Endodermal cell (in vitro differentiated cells): ENCODE results near the gene SCGB1A1. TPM values are rescaled to one million over a fixed set of nuclear protein-coding genes. Genes with fewer than 3 reads are reported as not detected.

Source experiments
- DNase-seq: peaks from one replicate; pipeline ENCODE4 v3.0.0-alpha.2; 2017
- H3K27ac ChIP-seq: 2 replicates; pipeline ENCODE4 v1.5.1; 2013; ENCODE audit warnings: mild to moderate bottlenecking, low read depth, low read length, moderate library complexity
- H3K27me3 ChIP-seq: 2 replicates; pipeline ENCODE4 v1.6.1; 2013; ENCODE audit warnings: mild to moderate bottlenecking, low read length, moderate library complexity; ENCODE audit not compliant: insufficient read depth, control insufficient read depth, poor library complexity, severe bottlenecking
- H3K36me3 ChIP-seq: 2 replicates; pipeline ENCODE4 v1.7.0; 2013; ENCODE audit warnings: mild to moderate bottlenecking, low read length, moderate library complexity; ENCODE audit not compliant: control insufficient read depth, insufficient read depth
- H3K4me1 ChIP-seq: one replicate; pipeline ENCODE4 v1.7.0; 2013; ENCODE audit warnings: low read length; ENCODE audit not compliant: control insufficient read depth, insufficient read depth
- H3K4me3 ChIP-seq: 2 replicates; pipeline ENCODE4 v1.5.1; 2013; ENCODE audit warnings: mild to moderate bottlenecking, low read length, moderate library complexity
- H3K9ac ChIP-seq: 2 replicates; pipeline ENCODE4 v1.6.1; 2013; ENCODE audit warnings: mild to moderate bottlenecking, low read length, moderate library complexity; ENCODE audit not compliant: poor library complexity, severe bottlenecking; ENCODE audit errors: extremely low read depth
- H3K9me3 ChIP-seq: 2 replicates; pipeline ENCODE4 v1.6.1; 2013; ENCODE audit warnings: mild to moderate bottlenecking, low read length, moderate library complexity; ENCODE audit not compliant: control insufficient read depth
- H3K27ac Mint-ChIP-seq: 2 replicates; pipeline ENCODE4 v1.8.0; 2020; ENCODE audit warnings: mixed read lengths
- H3K27me3 Mint-ChIP-seq: 2 replicates; pipeline ENCODE4 v1.8.0; 2021; ENCODE audit warnings: mild to moderate bottlenecking, mixed read lengths; ENCODE audit not compliant: insufficient read depth
- H3K36me3 Mint-ChIP-seq: 2 replicates; pipeline ENCODE4 v1.8.0; 2020; ENCODE audit warnings: low read depth, mixed read lengths
- H3K4me1 Mint-ChIP-seq: 2 replicates; pipeline ENCODE4 v1.8.0; 2020; ENCODE audit warnings: mixed read lengths
- H3K4me3 Mint-ChIP-seq: 2 replicates; pipeline ENCODE4 v1.8.0; 2020; ENCODE audit warnings: mild to moderate bottlenecking, moderate library complexity, mixed read lengths
- H3K9me3 Mint-ChIP-seq: 2 replicates; pipeline ENCODE4 v1.8.0; 2020; ENCODE audit warnings: mild to moderate bottlenecking, mixed read lengths
- WGBS, 2 experiments: methylation state at CpG; one replicate each; pipeline versions ENCODE4 v1.1.5 to v1.1.7; 2013; ENCODE audit warnings: missing lambda C conversion rate in 2 of 2, mixed read lengths in 1 of 2; ENCODE audit not compliant: insufficient coverage in 1 of 2, insufficient read length in 1 of 2; 5-methylcytosine and 5-hydroxymethylcytosine counted together
- total RNA-seq, 2 donors: library from RNA; stranded (reverse); fragmentation: NEBNext Ultra II Directional in 1 of 2; extraction: Animal tissue kit (Norgen Biotek cat#: 25700) in 1 of 2; gene quantifications; 2 replicates in 1 of 2; 3 replicates in 1 of 2; pipeline ENCODE4 v1.2.1, GENCODE V29; 2021
- TF ChIP-seq, protein P1 (sequence below): fragments of 200-600 bp; sonication (generic); conservative IDR thresholded peaks from 2 replicates; pipeline ENCODE4 v1.5.0; 2021; ENCODE audit warnings: antibody characterized with exemption, mild to moderate bottlenecking

Gene SCGB1A1
- total RNA-seq, 2 donors from 2014 or later = not detected

DNA sequence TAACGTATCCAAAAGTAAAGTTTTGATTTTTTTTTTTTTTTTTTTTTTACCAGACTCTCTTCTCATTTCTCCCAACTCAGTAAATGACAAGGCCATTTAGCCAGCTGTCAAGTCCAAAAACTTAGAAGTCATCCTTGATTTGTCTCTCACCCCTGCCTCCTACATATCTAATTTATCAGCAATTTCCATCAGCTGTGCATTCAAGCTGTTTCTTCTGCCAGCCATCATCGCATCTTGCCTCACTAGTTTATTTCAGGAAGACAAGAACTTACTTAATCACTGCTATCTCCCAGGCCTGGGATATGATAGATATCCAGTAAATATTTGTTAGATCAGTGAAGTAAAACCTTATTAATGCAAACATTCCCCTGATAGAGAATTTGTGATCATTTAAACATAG lies 47.6 kb downstream of the SCGB1A1 start:
- H3K4me1 Mint-ChIP-seq = peaks cover 18% of the 10 kb centered on the region

DNA sequence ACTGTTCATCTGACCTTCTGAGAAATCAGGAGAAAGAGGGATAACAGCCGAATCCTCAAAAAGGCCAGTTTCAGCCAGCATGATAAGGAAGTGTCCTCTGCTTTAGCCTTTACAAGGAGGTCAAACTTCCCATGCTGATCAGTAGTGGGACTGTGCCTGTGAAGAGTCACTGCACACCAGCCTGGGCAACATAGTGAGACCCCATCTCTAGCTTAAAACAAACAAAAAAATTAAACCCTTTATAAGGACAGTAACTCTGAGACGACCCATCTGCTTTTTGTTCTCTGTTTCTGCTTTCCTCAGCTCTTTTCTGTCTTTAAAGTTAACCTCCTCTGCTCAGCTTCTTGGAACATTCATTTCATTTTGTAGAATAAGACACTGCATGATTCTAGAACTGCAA lies 49.7 kb downstream of the SCGB1A1 start:
- WGBS, 2 experiments = 87 to 94% methylated on average over 2 of the region's 2 CpGs
- TF ChIP-seq, protein P1, sequence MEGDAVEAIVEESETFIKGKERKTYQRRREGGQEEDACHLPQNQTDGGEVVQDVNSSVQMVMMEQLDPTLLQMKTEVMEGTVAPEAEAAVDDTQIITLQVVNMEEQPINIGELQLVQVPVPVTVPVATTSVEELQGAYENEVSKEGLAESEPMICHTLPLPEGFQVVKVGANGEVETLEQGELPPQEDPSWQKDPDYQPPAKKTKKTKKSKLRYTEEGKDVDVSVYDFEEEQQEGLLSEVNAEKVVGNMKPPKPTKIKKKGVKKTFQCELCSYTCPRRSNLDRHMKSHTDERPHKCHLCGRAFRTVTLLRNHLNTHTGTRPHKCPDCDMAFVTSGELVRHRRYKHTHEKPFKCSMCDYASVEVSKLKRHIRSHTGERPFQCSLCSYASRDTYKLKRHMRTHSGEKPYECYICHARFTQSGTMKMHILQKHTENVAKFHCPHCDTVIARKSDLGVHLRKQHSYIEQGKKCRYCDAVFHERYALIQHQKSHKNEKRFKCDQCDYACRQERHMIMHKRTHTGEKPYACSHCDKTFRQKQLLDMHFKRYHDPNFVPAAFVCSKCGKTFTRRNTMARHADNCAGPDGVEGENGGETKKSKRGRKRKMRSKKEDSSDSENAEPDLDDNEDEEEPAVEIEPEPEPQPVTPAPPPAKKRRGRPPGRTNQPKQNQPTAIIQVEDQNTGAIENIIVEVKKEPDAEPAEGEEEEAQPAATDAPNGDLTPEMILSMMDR = no peak
- H3K9me3 Mint-ChIP-seq = no peaks in the 10 kb centered on the region
- no peaks in the 10 kb centered on the region for H3K4me1 ChIP-seq
- peaks cover 11% of the 10 kb centered on the region for H3K4me1 Mint-ChIP-seq
- H3K27ac Mint-ChIP-seq = no peak overlapping the region
- H3K9me3 ChIP-seq = no peaks in the 10 kb centered on the region
- H3K36me3 ChIP-seq = no peaks in the 10 kb centered on the region
- H3K4me3 Mint-ChIP-seq = no peak overlapping the region
- H3K27me3 ChIP-seq = no peaks in the 10 kb centered on the region
- no peaks in the 10 kb centered on the region for H3K36me3 Mint-ChIP-seq
- no peaks in the 10 kb centered on the region for H3K27me3 Mint-ChIP-seq
- H3K4me3 ChIP-seq = no peak overlapping the region
- no peak for DNase-seq
- H3K27ac ChIP-seq = no peak overlapping the region
- H3K9ac ChIP-seq = no peak overlapping the region

More for the DNA sequence above, 47.6 kb downstream of the SCGB1A1 start:
- no peak overlapping the region for H3K9ac ChIP-seq
- H3K4me1 ChIP-seq = peaks cover 3% of the 10 kb centered on the region
- no peaks in the 10 kb centered on the region for H3K27me3 Mint-ChIP-seq
- no peaks in the 10 kb centered on the region for H3K27me3 ChIP-seq
- 94 to 100% methylated on average over 1 to 2 of the region's 2 CpGs for WGBS, 2 experiments
- H3K27ac ChIP-seq = no peak overlapping the region
- H3K9me3 Mint-ChIP-seq = no peaks in the 10 kb centered on the region
- DNase-seq = no peak
- H3K4me3 Mint-ChIP-seq = no peak overlapping the region
- no peaks in the 10 kb centered on the region for H3K36me3 Mint-ChIP-seq
- TF ChIP-seq, protein P1 = no peak
- no peaks in the 10 kb centered on the region for H3K36me3 ChIP-seq
- H3K9me3 ChIP-seq = no peaks in the 10 kb centered on the region
- H3K4me3 ChIP-seq = no peak overlapping the region
- no peak overlapping the region for H3K27ac Mint-ChIP-seq

DNA sequence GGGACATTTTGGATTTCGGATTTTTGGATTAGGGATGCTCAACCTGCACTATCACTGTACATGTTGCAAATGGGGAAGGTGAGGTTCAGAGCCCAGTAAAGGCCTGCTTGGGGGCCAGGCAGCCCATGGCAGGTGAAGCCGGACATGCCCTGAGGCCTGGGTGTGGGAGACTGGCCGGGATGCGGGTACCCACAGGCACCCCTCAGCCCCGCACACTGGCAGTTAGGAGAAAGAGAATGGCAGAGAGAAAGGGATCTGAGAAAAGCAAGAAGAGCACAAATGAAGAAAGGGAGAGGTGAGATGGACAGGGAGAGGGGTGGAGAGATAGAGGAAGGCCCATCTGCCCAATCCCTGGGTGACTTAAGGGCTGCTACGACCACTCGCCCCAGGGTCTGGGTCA lies 52.8 kb downstream of the SCGB1A1 start:
- H3K9me3 ChIP-seq = no peaks in the 10 kb centered on the region
- TF ChIP-seq, protein P1 = no peak
- no peak for DNase-seq
- no peak overlapping the region for H3K9ac ChIP-seq
- Mint-ChIP-seq H3K4me1 (peaks cover 10% of the 10 kb centered on the region), H3K27me3 (no peaks in the 10 kb centered on the region), H3K9me3 (no peaks in the 10 kb centered on the region), H3K36me3 (no peaks in the 10 kb centered on the region), H3K4me3 (no peak overlapping the region), H3K27ac (no peak overlapping the region)
- no peak overlapping the region for H3K27ac ChIP-seq
- 88 to 91% methylated on average over 1 to 7 of the region's 7 CpGs for WGBS, 2 experiments
- H3K4me3 ChIP-seq = no peak overlapping the region
- no peaks in the 10 kb centered on the region for H3K4me1 ChIP-seq
- no peaks in the 10 kb centered on the region for H3K36me3 ChIP-seq
- H3K27me3 ChIP-seq = no peaks in the 10 kb centered on the region
